GM12878 (cell line): ENCODE data around the gene HNRNPAB.

Source experiments
- CEBPB ChIP-seq, 2 experiments: fragments of 150-350 bp in 1 of 2; IDR thresholded peaks; 2 replicates each; pipeline ENCODE4 v1.6.1; 2012 to 2014; ENCODE audit warnings: low read depth in 2 of 2, low read length in 2 of 2, borderline replicate concordance in 1 of 2, inconsistent platforms in 1 of 2
- EZH2 ChIP-seq: IDR thresholded peaks from 2 replicates; pipeline ENCODE4 v1.6.1; 2012; ENCODE audit warnings: low read depth, mild to moderate bottlenecking, control low read depth, inconsistent platforms, low read length, borderline replicate concordance; ENCODE audit not compliant: control insufficient read depth
- POLR2A ChIP-seq: IDR thresholded peaks from 2 replicates; pipeline ENCODE4 v1.6.1; 2011; ENCODE audit warnings: low read depth, mild to moderate bottlenecking, low read length
- RAD21 ChIP-seq: IDR thresholded peaks from 2 replicates; pipeline ENCODE4 v1.6.1; 2011; ENCODE audit warnings: mild to moderate bottlenecking, low read depth, low read length, moderate library complexity; ENCODE audit not compliant: insufficient read depth
- RFX5 ChIP-seq: IDR thresholded peaks from 2 replicates; pipeline ENCODE4 v1.6.1; 2011; ENCODE audit warnings: low read depth, low read length, improper control_type of control experiment
- SIN3A ChIP-seq: IDR thresholded peaks from 2 replicates; pipeline ENCODE4 v1.6.1; 2012; ENCODE audit warnings: low read depth, low read length, improper control_type of control experiment
- SMARCA5 ChIP-seq: fragments of 450-650 bp; IDR thresholded peaks from 2 replicates; pipeline ENCODE4 v1.6.1; 2017; ENCODE audit warnings: mild to moderate bottlenecking
- TAF1 ChIP-seq: IDR thresholded peaks from 2 replicates; pipeline ENCODE4 v1.6.1; 2011; ENCODE audit warnings: mild to moderate bottlenecking, low read depth, low read length, borderline replicate concordance
- TBL1XR1 ChIP-seq: IDR thresholded peaks from 2 replicates; pipeline ENCODE4 v1.6.1; 2012; ENCODE audit warnings: low read depth, low read length, improper control_type of control experiment
- YY1 ChIP-seq: IDR thresholded peaks from 2 replicates; pipeline ENCODE4 v1.6.1; 2011; ENCODE audit warnings: low read depth, mild to moderate bottlenecking, low read length
- TF ChIP-seq, protein P1 (sequence below), 3 experiments: IDR thresholded peaks in 2 of 3; conservative IDR thresholded peaks in 1 of 3; 2 replicates each; pipeline ENCODE4 v1.5.1; 2011; ENCODE audit warnings: low read depth in 3 of 3, low read length in 3 of 3, mild to moderate bottlenecking in 3 of 3, control low read depth in 2 of 3, moderate library complexity in 2 of 3, inconsistent platforms in 1 of 3, mixed read lengths in 1 of 3; ENCODE audit not compliant: control insufficient read depth in 2 of 3, insufficient read depth in 1 of 3; ENCODE audit errors: extremely low read depth in 1 of 3

DNA sequence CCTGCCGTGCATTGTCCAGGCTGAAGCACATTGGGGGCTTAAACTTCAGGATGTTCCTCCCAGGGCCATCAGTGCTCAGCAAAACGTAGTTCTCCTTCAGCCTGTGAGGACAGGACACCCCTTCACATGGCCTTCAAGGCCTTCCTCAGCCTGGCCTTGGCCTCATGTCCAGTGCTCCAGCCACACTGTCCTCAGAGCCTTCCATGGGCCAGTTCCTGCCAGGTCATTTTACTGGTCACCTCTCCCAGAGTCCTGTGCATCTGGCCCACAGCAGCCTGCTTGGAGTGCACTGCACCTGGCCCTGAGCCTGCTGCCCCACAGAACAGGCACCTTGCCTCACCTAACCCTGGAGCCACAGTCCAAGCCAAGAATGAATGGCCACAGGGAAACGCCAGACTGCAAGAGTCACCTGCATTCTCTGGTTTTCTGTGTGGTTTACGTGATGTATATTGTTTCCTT is 8.7 kb downstream of the HNRNPAB start:
- TF ChIP-seq, protein P1, sequence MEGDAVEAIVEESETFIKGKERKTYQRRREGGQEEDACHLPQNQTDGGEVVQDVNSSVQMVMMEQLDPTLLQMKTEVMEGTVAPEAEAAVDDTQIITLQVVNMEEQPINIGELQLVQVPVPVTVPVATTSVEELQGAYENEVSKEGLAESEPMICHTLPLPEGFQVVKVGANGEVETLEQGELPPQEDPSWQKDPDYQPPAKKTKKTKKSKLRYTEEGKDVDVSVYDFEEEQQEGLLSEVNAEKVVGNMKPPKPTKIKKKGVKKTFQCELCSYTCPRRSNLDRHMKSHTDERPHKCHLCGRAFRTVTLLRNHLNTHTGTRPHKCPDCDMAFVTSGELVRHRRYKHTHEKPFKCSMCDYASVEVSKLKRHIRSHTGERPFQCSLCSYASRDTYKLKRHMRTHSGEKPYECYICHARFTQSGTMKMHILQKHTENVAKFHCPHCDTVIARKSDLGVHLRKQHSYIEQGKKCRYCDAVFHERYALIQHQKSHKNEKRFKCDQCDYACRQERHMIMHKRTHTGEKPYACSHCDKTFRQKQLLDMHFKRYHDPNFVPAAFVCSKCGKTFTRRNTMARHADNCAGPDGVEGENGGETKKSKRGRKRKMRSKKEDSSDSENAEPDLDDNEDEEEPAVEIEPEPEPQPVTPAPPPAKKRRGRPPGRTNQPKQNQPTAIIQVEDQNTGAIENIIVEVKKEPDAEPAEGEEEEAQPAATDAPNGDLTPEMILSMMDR (IDR thresholded peaks at IDR 0.05 in 2 of 3, conservative IDR thresholded peaks at IDR 0.05 in 1 of 3; ENCODE audit: control insufficient read depth in 2 of 3, extremely low read depth in 1 of 3, insufficient read depth in 1 of 3, low read depth in 3 of 3, low read length in 3 of 3), result no peak
- TF ChIP-seq SMARCA5, result no peak
- TF ChIP-seq TAF1, result no peak
- TF ChIP-seq RFX5, result no peak
- TF ChIP-seq EZH2, result no peak
- TF ChIP-seq RAD21, result no peak
- no peak for TF ChIP-seq CEBPB (IDR thresholded peaks at IDR 0.05; ENCODE audit: borderline replicate concordance in 1 of 2, low read depth in 2 of 2, low read length in 2 of 2)
- peak; percentile 80 for TF ChIP-seq POLR2A
- TF ChIP-seq SIN3A, result no peak
- TF ChIP-seq YY1, result no peak
- no peak for TF ChIP-seq TBL1XR1
